Measurements from ENCODE around the gene NAV3. TPM values are rescaled to one million over a fixed set of nuclear protein-coding genes. Genes with fewer than 3 reads are reported as not detected.

The NAV3 gene
- total and polyA plus RNA-seq, 9 donors: 10.5 to 63.9 (median 31.5) TPM

DNA sequence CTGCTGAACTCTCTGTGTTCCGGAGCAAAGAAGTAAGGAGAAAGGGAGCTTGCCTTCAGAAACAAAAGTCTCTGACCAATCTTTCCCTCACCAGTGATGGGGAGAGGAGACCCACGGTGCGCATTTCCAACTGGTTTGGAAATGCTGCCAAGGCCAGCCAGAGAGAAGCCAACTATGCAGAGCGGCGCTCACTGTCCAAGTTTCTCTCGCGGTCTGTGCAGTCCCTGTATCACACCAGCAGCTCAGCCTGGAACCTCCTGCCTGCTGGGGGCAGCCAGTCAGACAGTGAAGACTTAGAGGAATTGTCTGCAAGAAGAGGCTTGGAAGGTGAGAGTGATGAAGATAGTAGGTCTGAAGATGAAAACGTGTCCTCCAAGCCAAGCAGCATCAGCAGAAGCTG is 206.2 kb downstream of the NAV3 start:
- H3K27me3 ChIP-seq: no peaks in the 10 kb centered on the region
- no peaks in the 10 kb centered on the region for H3K9me3 ChIP-seq
- 92 to 95% (median 95%) methylated on average over 8 of the region's 8 CpGs for WGBS, 3 donors
- no peak overlapping the region for H3K27ac ChIP-seq
- intact Hi-C loops (cut with DNase I): no loop called here
- no peaks in the 10 kb centered on the region for H3K36me3 ChIP-seq
- TF ChIP-seq POLR2A (IDR thresholded peaks at IDR 0.05) (no peak), CTCF (IDR thresholded peaks at IDR 0.05) (no peak), EP300 (IDR thresholded peaks at IDR 0.05) (no peak)
- no peaks in the 10 kb centered on the region for H3K4me1 ChIP-seq (ENCODE audit: insufficient read depth)
- no peak overlapping the region for H3K4me3 ChIP-seq
- DNase-seq: no peak

- Histone ChIP-seq H3K4me1 (ENCODE audit: insufficient read depth) (no peaks in the 10 kb centered on the region), H3K4me3 (no peak overlapping the region), H3K27me3 (no peaks in the 10 kb centered on the region), H3K36me3 (no peaks in the 10 kb centered on the region), H3K9me3 (no peaks in the 10 kb centered on the region), H3K27ac (no peak overlapping the region)
- intact Hi-C loops (cut with DNase I): no loop called here
- DNase-seq: no peak
- no peak for TF ChIP-seq POLR2A (IDR thresholded peaks at IDR 0.05)
- no peak for TF ChIP-seq CTCF (IDR thresholded peaks at IDR 0.05)
- no peak for TF ChIP-seq EP300 (IDR thresholded peaks at IDR 0.05)
- 94 to 96% (median 95%) methylated on average over 2 of the region's 2 CpGs for WGBS, 3 donors
These were observed 207.0 kb downstream of the NAV3 start for GRCh38 chr12:78037707-78038106.

GRCh38 chr12:78038541-78038940 is 207.8 kb downstream of the NAV3 start:
- H3K4me3 ChIP-seq: no peak overlapping the region
- 90 to 96% (median 94%) methylated on average over 1 of the region's 1 CpG for WGBS, 3 donors
- intact Hi-C loops (cut with DNase I): no loop called here
- H3K4me1 ChIP-seq (ENCODE audit: insufficient read depth): no peaks in the 10 kb centered on the region
- no peaks in the 10 kb centered on the region for H3K9me3 ChIP-seq
- no peak for DNase-seq
- H3K36me3 ChIP-seq: no peaks in the 10 kb centered on the region
- H3K27ac ChIP-seq: no peak overlapping the region
- H3K27me3 ChIP-seq: no peaks in the 10 kb centered on the region
- TF ChIP-seq POLR2A (IDR thresholded peaks at IDR 0.05) (no peak), EP300 (IDR thresholded peaks at IDR 0.05) (no peak), CTCF (IDR thresholded peaks at IDR 0.05) (no peak)

DNA sequence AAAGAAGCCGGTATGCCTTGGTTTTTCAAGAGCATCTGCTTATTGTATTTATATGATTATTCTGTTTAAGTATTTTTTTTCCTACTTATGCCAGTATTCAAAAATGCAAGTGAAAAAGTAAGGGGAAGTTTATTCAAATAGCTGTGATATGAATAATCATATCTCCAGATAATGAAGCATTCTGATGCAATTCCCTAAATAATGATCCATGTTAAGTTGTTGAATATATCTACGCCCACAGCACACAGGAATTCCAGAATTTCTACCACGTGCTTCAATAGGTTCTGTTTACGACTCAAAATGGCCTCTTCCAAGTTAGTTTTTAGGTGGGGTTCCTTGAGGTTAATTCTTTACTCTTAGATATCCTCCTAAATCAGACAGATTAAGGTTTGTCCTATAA is 208.3 kb downstream of the NAV3 start:
- Histone ChIP-seq H3K27me3 (no peaks in the 10 kb centered on the region), H3K9me3 (no peaks in the 10 kb centered on the region), H3K27ac (no peak overlapping the region), H3K4me3 (no peak overlapping the region), H3K36me3 (no peaks in the 10 kb centered on the region), H3K4me1 (ENCODE audit: insufficient read depth) (no peaks in the 10 kb centered on the region)
- 82 to 83% (median 82%) methylated on average over 4 of the region's 4 CpGs for WGBS, 3 donors
- no peak for DNase-seq
- intact Hi-C loops (cut with DNase I): no loop called here
- TF ChIP-seq EP300 (IDR thresholded peaks at IDR 0.05): no peak
- no peak for TF ChIP-seq POLR2A (IDR thresholded peaks at IDR 0.05)
- TF ChIP-seq CTCF (IDR thresholded peaks at IDR 0.05): no peak

DNA sequence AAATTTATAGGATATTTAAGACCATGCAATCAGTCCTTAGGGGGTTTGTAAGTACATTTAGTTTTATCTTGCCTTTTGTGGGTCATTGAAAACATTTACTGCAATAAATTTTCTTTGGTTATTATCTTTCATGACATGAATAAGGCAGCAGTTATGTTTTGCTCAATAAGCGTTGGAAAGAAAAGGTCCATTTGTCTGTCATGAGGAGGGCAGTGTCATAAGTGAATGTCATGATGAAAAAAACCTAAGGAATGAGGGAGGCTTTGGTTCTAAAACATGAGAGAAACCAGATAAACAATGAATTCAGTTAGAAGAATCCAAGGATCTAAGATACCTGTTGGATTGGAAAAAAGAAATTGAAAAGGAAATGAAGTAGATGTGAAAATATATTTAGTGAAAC is 209.4 kb downstream of the NAV3 start:
- intact Hi-C loops (cut with DNase I): no loop called here
- no peak for TF ChIP-seq EP300 (IDR thresholded peaks at IDR 0.05)
- TF ChIP-seq POLR2A (IDR thresholded peaks at IDR 0.05): no peak
- TF ChIP-seq CTCF (IDR thresholded peaks at IDR 0.05): no peak
- Histone ChIP-seq H3K4me1 (ENCODE audit: insufficient read depth) (no peaks in the 10 kb centered on the region), H3K4me3 (no peak overlapping the region), H3K27ac (no peak overlapping the region), H3K9me3 (no peaks in the 10 kb centered on the region), H3K27me3 (no peaks in the 10 kb centered on the region), H3K36me3 (no peaks in the 10 kb centered on the region)
- 65 to 87% (median 74%) methylated on average over 1 of the region's 1 CpG for WGBS, 3 donors
- no peak for DNase-seq
